GM20000 (cell line): ENCODE data around the gene GRID2.

ENCODE experiments used
- DNase-seq: peaks from one replicate; pipeline ENCODE4 v3.0.0; 2012; ENCODE audit warnings: low spot score
- TF ChIP-seq, protein P1 (sequence below): IDR thresholded peaks from 2 replicates; pipeline ENCODE4 v1.5.1; 2012; ENCODE audit warnings: mild to moderate bottlenecking, control low read depth; ENCODE audit errors: extremely low read depth, missing control alignments

Gene GRID2

DNA sequence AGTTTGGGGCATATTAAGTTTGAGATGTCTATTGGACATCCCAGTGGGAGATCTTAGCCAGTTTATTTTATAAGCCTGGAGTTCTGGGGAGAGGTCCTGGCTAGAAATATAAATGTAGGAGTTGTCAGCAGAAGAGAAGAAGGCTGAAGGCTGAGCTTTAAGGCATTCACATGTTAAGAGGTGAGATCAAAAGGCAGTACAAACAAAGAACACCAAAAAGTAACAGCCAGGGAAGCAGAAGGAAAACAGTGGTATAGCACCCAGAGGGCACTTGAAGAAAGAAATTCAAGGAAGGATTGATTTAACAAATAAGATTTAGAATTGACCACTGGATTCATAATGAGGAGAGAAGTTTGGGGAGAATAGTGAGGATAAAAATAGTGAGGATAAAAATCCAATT, 1383.5 kb downstream of the GRID2 start:
- TF ChIP-seq, protein P1, sequence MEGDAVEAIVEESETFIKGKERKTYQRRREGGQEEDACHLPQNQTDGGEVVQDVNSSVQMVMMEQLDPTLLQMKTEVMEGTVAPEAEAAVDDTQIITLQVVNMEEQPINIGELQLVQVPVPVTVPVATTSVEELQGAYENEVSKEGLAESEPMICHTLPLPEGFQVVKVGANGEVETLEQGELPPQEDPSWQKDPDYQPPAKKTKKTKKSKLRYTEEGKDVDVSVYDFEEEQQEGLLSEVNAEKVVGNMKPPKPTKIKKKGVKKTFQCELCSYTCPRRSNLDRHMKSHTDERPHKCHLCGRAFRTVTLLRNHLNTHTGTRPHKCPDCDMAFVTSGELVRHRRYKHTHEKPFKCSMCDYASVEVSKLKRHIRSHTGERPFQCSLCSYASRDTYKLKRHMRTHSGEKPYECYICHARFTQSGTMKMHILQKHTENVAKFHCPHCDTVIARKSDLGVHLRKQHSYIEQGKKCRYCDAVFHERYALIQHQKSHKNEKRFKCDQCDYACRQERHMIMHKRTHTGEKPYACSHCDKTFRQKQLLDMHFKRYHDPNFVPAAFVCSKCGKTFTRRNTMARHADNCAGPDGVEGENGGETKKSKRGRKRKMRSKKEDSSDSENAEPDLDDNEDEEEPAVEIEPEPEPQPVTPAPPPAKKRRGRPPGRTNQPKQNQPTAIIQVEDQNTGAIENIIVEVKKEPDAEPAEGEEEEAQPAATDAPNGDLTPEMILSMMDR = no peak
- no peak for DNase-seq

DNA sequence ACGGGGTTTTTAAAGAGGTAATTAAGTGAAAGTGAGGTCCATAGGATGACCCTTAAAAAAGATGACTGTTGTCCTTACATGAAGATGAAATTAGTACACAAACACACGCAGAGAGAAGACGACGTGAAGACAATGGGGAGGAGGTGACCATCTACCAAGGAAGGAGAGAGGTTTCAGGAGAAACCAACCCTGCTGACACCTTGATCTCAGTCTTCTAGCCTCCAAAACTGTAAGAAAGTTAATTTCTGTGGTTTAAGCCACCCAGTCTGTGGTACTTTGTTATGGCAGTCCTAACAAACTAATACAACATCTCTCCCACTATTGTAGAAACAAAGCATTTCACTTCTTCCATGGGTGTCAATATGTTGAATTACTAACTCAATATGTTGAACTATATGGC, 1385.2 kb downstream of the GRID2 start:
- no peak for DNase-seq
- TF ChIP-seq, protein P1 = no peak

DNA sequence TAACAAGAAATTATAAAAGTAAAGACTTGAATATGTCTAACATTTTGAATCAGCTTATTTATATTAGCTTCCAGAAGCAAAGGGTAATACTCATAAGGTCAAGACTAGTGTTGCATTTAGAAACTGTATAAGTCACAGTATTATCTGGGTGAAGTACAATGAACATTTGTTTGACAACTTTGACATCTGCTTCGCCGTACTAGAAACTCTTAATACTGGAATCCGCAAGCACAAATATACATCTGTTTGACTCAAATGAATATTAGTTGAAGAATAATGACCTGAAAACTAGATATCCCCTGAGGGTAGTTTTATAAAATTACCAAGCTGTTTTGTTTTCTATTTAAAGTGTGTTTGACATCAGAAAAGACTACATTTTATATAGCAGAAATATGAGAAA, 1389.4 kb downstream of the GRID2 start:
- TF ChIP-seq, protein P1 = no peak
- DNase-seq = no peak

DNA sequence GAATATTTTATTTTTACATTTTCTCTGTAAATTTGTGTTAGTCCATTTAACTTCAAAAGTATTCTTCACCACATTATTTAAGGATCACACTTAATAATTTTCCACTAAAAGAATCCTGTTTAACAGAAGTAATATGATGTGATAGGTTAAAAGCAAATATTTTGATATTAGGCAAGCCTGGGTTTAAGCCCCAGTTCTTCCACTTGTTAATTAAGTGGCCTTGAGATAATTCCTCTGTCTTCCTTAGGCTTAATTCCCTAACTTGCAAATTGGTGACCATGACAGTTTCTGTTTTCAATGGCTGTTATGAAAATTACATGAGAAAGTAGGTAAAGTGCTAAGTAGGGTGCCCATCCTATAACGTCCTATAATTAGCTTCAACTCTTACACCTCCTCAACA, 1394.9 kb downstream of the GRID2 start:
- TF ChIP-seq, protein P1 = no peak
- no peak for DNase-seq

- TF ChIP-seq, protein P1 = no peak
- DNase-seq = no peak
Observed at GRCh38 chr4:93700571-93700970, 1396.8 kb downstream of the GRID2 start.

GRCh38 chr4:93710101-93710846, 1406.5 kb downstream of the GRID2 start:
- DNase-seq = peak; percentile 12
- TF ChIP-seq, protein P1 = peak; percentile 35

DNA sequence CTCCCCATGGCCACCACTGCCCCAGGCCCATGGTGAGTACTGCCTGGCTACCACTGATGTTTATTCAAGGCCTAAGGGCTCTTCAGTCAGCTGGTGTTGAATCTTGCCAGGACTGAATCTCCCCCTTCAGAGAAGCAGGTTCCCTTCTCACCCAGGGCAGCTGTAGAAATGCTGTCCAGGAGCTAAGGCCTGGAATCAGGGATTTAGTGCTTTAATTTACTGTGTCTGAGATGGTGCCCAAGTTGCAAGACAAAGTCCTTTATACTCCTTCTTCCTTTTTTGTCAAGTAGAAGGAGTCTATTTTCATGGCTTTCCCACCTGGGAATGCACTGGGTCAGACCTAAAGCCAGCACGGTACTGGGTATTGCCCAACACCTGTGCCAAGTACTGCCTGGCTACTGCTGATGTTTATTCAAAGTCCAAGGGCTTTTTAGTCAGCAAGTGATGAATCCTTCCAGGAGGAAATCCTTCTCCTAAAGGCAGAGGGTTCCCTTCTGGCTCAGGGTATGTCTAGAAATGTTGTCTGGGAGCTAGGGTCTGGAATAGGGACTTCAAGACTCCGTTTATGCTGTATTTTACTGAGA, 1407.2 kb downstream of the GRID2 start:
- TF ChIP-seq, protein P1 = no peak

More for the DNA sequence above, 1407.2 kb downstream of the GRID2 start:
- no peak for DNase-seq
